Endothelial cell of umbilical vein (primary cell): ENCODE data around the gene ELOVL5. TPM values are rescaled to one million over a fixed set of nuclear protein-coding genes. Genes with fewer than 3 reads are reported as not detected.

Source experiments
- BruUV-seq: library from RNA; stranded (reverse); fragments of 400-500 nt; replicated peaks from 2 replicates; lab custom pipeline; 2021; lab: Mats Ljungman, UMichigan
- CTCF ChIA-PET: fragments of 300-600, 350-600 bp; sonication (Branson Sonifier 250); formaldehyde crosslinking; loops from one replicate; lab custom pipeline; 2021; ENCODE audit warnings: antibody characterized with exemption, inconsistent platforms; lab: Charles Lee
- POLR2A ChIA-PET: fragments of 300-600, 350-600 bp; sonication (Branson Sonifier 250); formaldehyde crosslinking; loops from one replicate; lab custom pipeline; 2021; ENCODE audit warnings: antibody characterized with exemption, inconsistent platforms; lab: Charles Lee
- DNase-seq: peaks from one replicate; pipeline ENCODE4 v3.0.0-alpha.2; 2011; ENCODE audit warnings: low read depth, low spot score
- FAIRE-seq: peaks from 2 replicates; lab custom pipeline; 2011; peaks lifted over from hg19 to GRCh38; lab: Jason Lieb, UNC
- H2AFZ ChIP-seq: 2 replicates; pipeline ENCODE4 v1.6.0; 2012; ENCODE audit warnings: low read depth, low read length, control low read depth, inconsistent platforms
- H3K27ac ChIP-seq: 2 replicates; pipeline ENCODE4 v1.5.1; 2011; ENCODE audit warnings: low read depth, mild to moderate bottlenecking, control low read depth, low read length, moderate library complexity; ENCODE audit not compliant: insufficient read depth
- H3K27me3 ChIP-seq, 2 experiments: 2 replicates each; pipeline versions ENCODE4 v1.6.0 to v1.6.1; 2011; ENCODE audit warnings: low read length in 2 of 2, mixed read lengths in 1 of 2; ENCODE audit not compliant: control insufficient read depth in 2 of 2, insufficient read depth in 2 of 2
- H3K36me3 ChIP-seq, 2 experiments: 2 replicates in 1 of 2; 3 replicates in 1 of 2; pipeline ENCODE4 v1.5.1; 2011; ENCODE audit warnings: low read length in 2 of 2, mild to moderate bottlenecking in 1 of 2, moderate library complexity in 1 of 2; ENCODE audit not compliant: control insufficient read depth in 2 of 2, insufficient read depth in 2 of 2; ENCODE audit errors: extremely low read depth in 1 of 2
- H3K4me1 ChIP-seq: 3 replicates; pipeline ENCODE4 v1.5.1; 2011; ENCODE audit warnings: mild to moderate bottlenecking, low read length; ENCODE audit not compliant: control insufficient read depth, insufficient read depth; ENCODE audit errors: extremely low read depth
- H3K4me2 ChIP-seq: 2 replicates; pipeline ENCODE4 v1.6.1; 2011; ENCODE audit warnings: low read length, control low read depth, mixed read lengths; ENCODE audit not compliant: insufficient read depth
- H3K4me3 ChIP-seq, 3 experiments: fragments of 200-600 bp in 1 of 3; sonication (generic), shearing (Covaris generic) in 1 of 3; replicated peaks in 1 of 3; 2 replicates each; pipeline ENCODE4 v1.5.1; 2011 to 2016; ENCODE audit warnings: control low read depth in 3 of 3, low read length in 3 of 3, mild to moderate bottlenecking in 2 of 3, inconsistent platforms in 1 of 3, low read depth in 1 of 3, moderate library complexity in 1 of 3; ENCODE audit not compliant: insufficient read depth in 1 of 3
- H3K79me2 ChIP-seq: 2 replicates; pipeline ENCODE4 v1.6.0; 2012; ENCODE audit warnings: low read length, inconsistent platforms; ENCODE audit not compliant: control insufficient read depth, insufficient read depth
- H3K9ac ChIP-seq: replicated peaks from 2 replicates; pipeline ENCODE3; 2011; ENCODE audit warnings: low read length, control low read depth; ENCODE audit not compliant: insufficient read depth; ENCODE audit errors: extremely low read depth
- H3K9me1 ChIP-seq: replicated peaks from 3 replicates; pipeline ENCODE4 v1.6.0; 2011; ENCODE audit warnings: mild to moderate bottlenecking, low read length; ENCODE audit not compliant: control insufficient read depth, insufficient read depth; ENCODE audit errors: extremely low read depth
- H3K9me3 ChIP-seq: replicated peaks from 2 replicates; pipeline ENCODE4 v1.5.1; 2012; ENCODE audit warnings: low read length, inconsistent platforms; ENCODE audit not compliant: control insufficient read depth, insufficient read depth
- H4K20me1 ChIP-seq: replicated peaks from 2 replicates; pipeline ENCODE3; 2011; ENCODE audit warnings: mild to moderate bottlenecking, low read length; ENCODE audit not compliant: control insufficient read depth, insufficient read depth; ENCODE audit errors: extremely low read depth
- EZH2 ChIP-seq: IDR thresholded peaks from 2 replicates; pipeline ENCODE4 v1.6.1; 2012; ENCODE audit warnings: borderline replicate concordance, low read depth, mild to moderate bottlenecking, moderate library complexity, low read length, inconsistent platforms; ENCODE audit not compliant: severe bottlenecking
- FOS ChIP-seq: IDR thresholded peaks from 2 replicates; pipeline ENCODE4 v1.6.1; 2011; ENCODE audit warnings: mild to moderate bottlenecking, low read length, moderate library complexity, borderline replicate concordance; ENCODE audit not compliant: insufficient read depth
- GATA2 ChIP-seq: IDR thresholded peaks from 2 replicates; pipeline ENCODE4 v1.7.0; 2011; ENCODE audit warnings: low read depth, mild to moderate bottlenecking, moderate library complexity, mixed read lengths, low read length; ENCODE audit not compliant: insufficient read length, insufficient read depth
- JUN ChIP-seq: IDR thresholded peaks from 2 replicates; pipeline ENCODE4 v1.6.1; 2011; ENCODE audit warnings: borderline replicate concordance, low read depth; ENCODE audit not compliant: insufficient read length, insufficient read depth
- MYC ChIP-seq: IDR thresholded peaks from one replicate; pipeline ENCODE4 v1.6.1; 2011; ENCODE audit warnings: mild to moderate bottlenecking, low read depth, low read length
- POLR2A ChIP-seq: IDR thresholded peaks from 2 replicates; pipeline ENCODE4 v1.6.1; 2012; ENCODE audit warnings: low read depth, mild to moderate bottlenecking, control low read depth, low read length
- POLR2AphosphoS5 ChIP-seq: IDR thresholded peaks from 2 replicates; pipeline ENCODE4 v1.6.1; 2012; ENCODE audit warnings: low read depth, mild to moderate bottlenecking, control low read depth, low read length, moderate library complexity; ENCODE audit not compliant: insufficient read depth
- dilution Hi-C: fragments of 300-500 bp; cut with MboI; formaldehyde crosslinking; loops from one replicate; pipeline ENCODE4 v1.15.0; 2019; ENCODE audit warnings: low sequenced_read_pairs; ENCODE audit not compliant: extremely low pct_ligation_motif_present
- intact Hi-C: fragments of 100-400 bp; cut with micrococcal nuclease; formaldehyde crosslinking; loops from one replicate; pipeline ENCODE4 v1.10.0; 2022
- polyA plus RNA-seq, 4 experiments: library from polyadenylated mRNA; depleted of rRNA in 3 of 4; stranded (reverse) in 3 of 4; unstranded in 1 of 4; fragments of >200 nt; gene quantifications; 2 replicates each; pipeline versions ENCODE4 v1.2.1 to v1.2.3, GENCODE V29; 2011 to 2012; ENCODE audit warnings: missing spikeins in 1 of 4
- total RNA-seq: library from RNA; stranded (reverse); gene quantifications from 2 replicates; pipeline ENCODE4 v1.2.3, GENCODE V29; 2021
- TF ChIP-seq, protein P1 (sequence below), 2 donors: IDR thresholded peaks; 1 replicate in 1 of 2; 2 replicates in 1 of 2; pipeline ENCODE4 v1.5.1; 2011; ENCODE audit warnings: low read length in 2 of 2, mild to moderate bottlenecking in 2 of 2, moderate library complexity in 2 of 2, control low read depth in 1 of 2, inconsistent platforms in 1 of 2, low read depth in 1 of 2; ENCODE audit not compliant: insufficient read depth in 1 of 2; ENCODE audit errors: extremely low read depth in 1 of 2
- TF ChIP-seq, protein P2 (sequence below): IDR thresholded peaks from 2 replicates; pipeline ENCODE4 v1.6.1; 2011; ENCODE audit not compliant: insufficient read depth, insufficient read length

ELOVL5 gene
- total and polyA plus RNA-seq, 2 donors (not counting 3 experiments of a cell fraction or from before 2014, with no cell fraction given): 85.9 to 140 TPM

DNA sequence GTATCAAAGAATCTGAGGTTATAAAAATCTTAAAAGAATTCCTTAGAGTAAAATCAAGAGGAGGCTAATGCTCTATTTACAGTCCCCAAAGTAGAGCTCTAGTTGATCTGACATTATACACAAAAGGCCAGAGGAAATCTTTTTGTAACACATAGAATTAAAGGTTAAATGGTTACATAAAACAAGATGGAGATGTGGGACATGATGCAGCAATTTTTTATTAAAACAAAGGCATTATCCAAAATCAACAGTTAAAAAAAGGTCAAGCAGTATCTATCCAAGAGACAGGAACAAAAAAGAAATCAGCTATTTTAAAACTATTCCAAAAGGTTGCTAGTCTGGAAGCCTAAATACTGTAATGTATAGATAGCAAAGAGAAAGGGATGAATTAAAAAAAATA is 20.4 kb downstream of the ELOVL5 start:
- intact Hi-C loops: loop anchor here (2.0 kb wide), 1 partner anchor 14 kb away; no protein-coding TSS in a partner anchor
- Histone ChIP-seq H2AFZ (no peak overlapping the region), H3K27ac (no peak overlapping the region), H3K36me3 (no peaks in the 10 kb centered on the region), H3K27me3 (no peaks in the 10 kb centered on the region), H3K79me2 (peaks cover 98% of the 10 kb centered on the region), H3K9me1 (peaks cover 11% of the 10 kb centered on the region), H3K9me3 (no peaks in the 10 kb centered on the region), H3K4me1 (peaks cover 14% of the 10 kb centered on the region), H3K4me2 (no peak overlapping the region), H3K9ac (no peak overlapping the region), H4K20me1 (peaks cover 8% of the 10 kb centered on the region), H3K4me3 (no peak overlapping the region)
- no peak for FAIRE-seq
- TF ChIP-seq MYC (no peak), JUN (no peak), FOS (no peak), GATA2 (no peak), EZH2 (no peak), POLR2A (no peak), POLR2AphosphoS5 (no peak)
- TF ChIP-seq, protein P1, sequence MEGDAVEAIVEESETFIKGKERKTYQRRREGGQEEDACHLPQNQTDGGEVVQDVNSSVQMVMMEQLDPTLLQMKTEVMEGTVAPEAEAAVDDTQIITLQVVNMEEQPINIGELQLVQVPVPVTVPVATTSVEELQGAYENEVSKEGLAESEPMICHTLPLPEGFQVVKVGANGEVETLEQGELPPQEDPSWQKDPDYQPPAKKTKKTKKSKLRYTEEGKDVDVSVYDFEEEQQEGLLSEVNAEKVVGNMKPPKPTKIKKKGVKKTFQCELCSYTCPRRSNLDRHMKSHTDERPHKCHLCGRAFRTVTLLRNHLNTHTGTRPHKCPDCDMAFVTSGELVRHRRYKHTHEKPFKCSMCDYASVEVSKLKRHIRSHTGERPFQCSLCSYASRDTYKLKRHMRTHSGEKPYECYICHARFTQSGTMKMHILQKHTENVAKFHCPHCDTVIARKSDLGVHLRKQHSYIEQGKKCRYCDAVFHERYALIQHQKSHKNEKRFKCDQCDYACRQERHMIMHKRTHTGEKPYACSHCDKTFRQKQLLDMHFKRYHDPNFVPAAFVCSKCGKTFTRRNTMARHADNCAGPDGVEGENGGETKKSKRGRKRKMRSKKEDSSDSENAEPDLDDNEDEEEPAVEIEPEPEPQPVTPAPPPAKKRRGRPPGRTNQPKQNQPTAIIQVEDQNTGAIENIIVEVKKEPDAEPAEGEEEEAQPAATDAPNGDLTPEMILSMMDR (IDR thresholded peaks at IDR 0.05; ENCODE audit: extremely low read depth in 1 of 2, insufficient read depth in 1 of 2, low read depth in 1 of 2, low read length in 2 of 2): no peak
- TF ChIP-seq, protein P2, sequence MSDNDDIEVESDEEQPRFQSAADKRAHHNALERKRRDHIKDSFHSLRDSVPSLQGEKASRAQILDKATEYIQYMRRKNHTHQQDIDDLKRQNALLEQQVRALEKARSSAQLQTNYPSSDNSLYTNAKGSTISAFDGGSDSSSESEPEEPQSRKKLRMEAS: no peak
- BruUV-seq: no TSS peak
- POLR2A ChIA-PET: no interaction called here
- CTCF ChIA-PET: interaction anchor here (0.8 to 2.8 kb wide), 9 partner anchors 9 to 26 kb away, joined by 3 to 7 read pairs (median 4); no protein-coding TSS in a partner anchor
- DNase-seq: no peak
- dilution Hi-C loops: no loop called here
